GM12878 (cell line): Measurements from ENCODE around the gene THSD8. TPM values are rescaled to one million over a fixed set of nuclear protein-coding genes. Genes with fewer than 3 reads are reported as not detected.
A peak's percentile ranks its signal among the peaks of the same experiment; 100 is the strongest.

ENCODE experiments used
- BHLHE40 ChIP-seq, 2 experiments: fragments of 450-650 bp in 1 of 2; IDR thresholded peaks; 2 replicates each; pipeline ENCODE4 v1.6.1; 2011 to 2017; ENCODE audit warnings: low read depth in 2 of 2, borderline replicate concordance in 1 of 2, improper control_type of control experiment in 1 of 2, low read length in 1 of 2, mild to moderate bottlenecking in 1 of 2
- CEBPZ ChIP-seq: fragments of 150-350 bp; IDR thresholded peaks from 2 replicates; pipeline ENCODE4 v1.6.1; 2016; ENCODE audit warnings: low read depth, low read length
- FOXM1 ChIP-seq: IDR thresholded peaks from 2 replicates; pipeline ENCODE4 v1.6.1; 2012; ENCODE audit warnings: low read depth, mild to moderate bottlenecking, inconsistent platforms, low read length, moderate library complexity
- HCFC1 ChIP-seq: fragments of 150-350 bp; IDR thresholded peaks from 2 replicates; pipeline ENCODE4 v1.6.1; 2014; ENCODE audit warnings: low read length
- JUND ChIP-seq: IDR thresholded peaks from 2 replicates; pipeline ENCODE4 v1.6.1; 2012; ENCODE audit warnings: low read depth, mild to moderate bottlenecking, low read length, improper control_type of control experiment, moderate library complexity
- KDM1A ChIP-seq: fragments of 200-600 bp; sonication (generic); IDR thresholded peaks from 2 replicates; pipeline ENCODE4 v1.6.1; 2016; ENCODE audit warnings: borderline replicate concordance
- NKRF ChIP-seq: fragments of 450-650 bp; conservative IDR thresholded peaks from 2 replicates; pipeline ENCODE4 v1.6.1; 2017; ENCODE audit warnings: mild to moderate bottlenecking, moderate library complexity
- NR2F1 ChIP-seq: fragments of 450-650 bp; conservative IDR thresholded peaks from 2 replicates; pipeline ENCODE4 v1.6.1; 2017; ENCODE audit warnings: mild to moderate bottlenecking
- POLR2A ChIP-seq: IDR thresholded peaks from 2 replicates; pipeline ENCODE4 v1.6.1; 2011; ENCODE audit warnings: low read depth, mild to moderate bottlenecking, low read length
- POU2F2 ChIP-seq: IDR thresholded peaks from 3 replicates; pipeline ENCODE4 v1.6.1; 2011; ENCODE audit warnings: low read depth, mild to moderate bottlenecking, low read length, borderline replicate concordance
- SIX5 ChIP-seq: IDR thresholded peaks from 2 replicates; pipeline ENCODE4 v1.6.1; 2011; ENCODE audit warnings: mild to moderate bottlenecking, low read depth, low read length, moderate library complexity; ENCODE audit not compliant: severe bottlenecking
- USF2 ChIP-seq: IDR thresholded peaks from 2 replicates; pipeline ENCODE4 v1.6.1; 2011; ENCODE audit warnings: low read depth, low read length, improper control_type of control experiment, borderline replicate concordance
- ZNF207 ChIP-seq: fragments of 450-650 bp; IDR thresholded peaks from 2 replicates; pipeline ENCODE4 v1.6.1; 2014; ENCODE audit warnings: antibody characterized with exemption, mild to moderate bottlenecking, borderline replicate concordance
- ZNF592 ChIP-seq: fragments of 450-650 bp; IDR thresholded peaks from 2 replicates; pipeline ENCODE4 v1.6.1; 2017; ENCODE audit warnings: mild to moderate bottlenecking, moderate library complexity
- polyA plus RNA-seq, 11 experiments: library from polyadenylated mRNA; depleted of rRNA in 4 of 11; unstranded in 6 of 11; stranded (reverse) in 5 of 11; fragments of >200 nt; fragmentation: Nextera tagmentation in 4 of 11; fragmentation: Illumina TruSeq in 1 of 11; extraction: Ambion mirVana in 4 of 11; extraction: Trizol in 1 of 11; gene quantifications; 1 replicate in 1 of 11; 2 replicates in 10 of 11; pipeline versions ENCODE4 v1.2.1 to v1.2.3, GENCODE V29; 2011 to 2016; ENCODE audit warnings: inconsistent platforms in 2 of 11, missing spikeins in 2 of 11, low read depth in 1 of 11
- total RNA-seq, 4 experiments: library from RNA; depleted of rRNA in 3 of 4; stranded (reverse); fragments of >200 nt in 3 of 4; fragmentation: Illumina TruSeq in 1 of 4; extraction: Trizol in 1 of 4; gene quantifications; 2 replicates each; pipeline versions ENCODE4 v1.2.1 to v1.2.3, GENCODE V29; 2013 to 2021
- TF ChIP-seq, protein P1 (sequence below): fragments of 450-650 bp; formaldehyde crosslinking; IDR thresholded peaks from 2 replicates; pipeline ENCODE4 v1.4.0; 2020; ENCODE audit warnings: mild to moderate bottlenecking, moderate library complexity

The THSD8 gene
- total and polyA plus RNA-seq, 10 of the 15 experiments (the other 5 are each of a cell fraction or from before 2014, with no cell fraction given), result 0.24 to 32.3 (median 21.3) TPM; not detected in 2

DNA sequence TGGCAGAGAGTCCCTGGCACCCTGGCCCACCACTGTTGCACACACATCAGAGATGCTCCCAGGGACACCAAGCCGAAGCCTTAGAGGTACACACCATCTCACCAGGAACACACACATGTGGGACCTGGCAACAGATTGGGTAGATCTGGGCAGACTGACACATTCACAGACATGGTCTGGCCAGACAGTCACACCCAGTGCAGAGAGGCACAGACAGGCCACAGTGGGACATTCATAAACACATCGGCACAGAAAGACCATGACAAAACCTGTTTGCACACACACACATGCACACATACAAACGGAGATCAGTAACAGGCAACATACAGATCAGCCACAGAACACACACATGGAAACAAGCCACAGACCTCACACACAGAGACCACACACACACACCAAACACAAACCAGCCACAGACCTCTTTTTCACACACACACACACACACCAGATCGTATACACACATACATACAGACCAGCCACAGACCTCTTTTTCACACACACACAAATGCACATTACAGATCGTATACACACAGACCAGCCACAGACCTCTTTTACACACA, 16.9 kb upstream of the THSD8 start (continued):
- TF ChIP-seq NKRF, result no peak
- TF ChIP-seq FOXM1, result no peak
- TF ChIP-seq POLR2A, result no peak
- TF ChIP-seq HCFC1, result no peak
- TF ChIP-seq KDM1A, result no peak
- TF ChIP-seq ZNF592, result no peak
- no peak for TF ChIP-seq SIX5
- TF ChIP-seq POU2F2, result no peak
- no peak for TF ChIP-seq NR2F1
- no peak for TF ChIP-seq USF2
- no peak for TF ChIP-seq ZNF207
- TF ChIP-seq, protein P1, sequence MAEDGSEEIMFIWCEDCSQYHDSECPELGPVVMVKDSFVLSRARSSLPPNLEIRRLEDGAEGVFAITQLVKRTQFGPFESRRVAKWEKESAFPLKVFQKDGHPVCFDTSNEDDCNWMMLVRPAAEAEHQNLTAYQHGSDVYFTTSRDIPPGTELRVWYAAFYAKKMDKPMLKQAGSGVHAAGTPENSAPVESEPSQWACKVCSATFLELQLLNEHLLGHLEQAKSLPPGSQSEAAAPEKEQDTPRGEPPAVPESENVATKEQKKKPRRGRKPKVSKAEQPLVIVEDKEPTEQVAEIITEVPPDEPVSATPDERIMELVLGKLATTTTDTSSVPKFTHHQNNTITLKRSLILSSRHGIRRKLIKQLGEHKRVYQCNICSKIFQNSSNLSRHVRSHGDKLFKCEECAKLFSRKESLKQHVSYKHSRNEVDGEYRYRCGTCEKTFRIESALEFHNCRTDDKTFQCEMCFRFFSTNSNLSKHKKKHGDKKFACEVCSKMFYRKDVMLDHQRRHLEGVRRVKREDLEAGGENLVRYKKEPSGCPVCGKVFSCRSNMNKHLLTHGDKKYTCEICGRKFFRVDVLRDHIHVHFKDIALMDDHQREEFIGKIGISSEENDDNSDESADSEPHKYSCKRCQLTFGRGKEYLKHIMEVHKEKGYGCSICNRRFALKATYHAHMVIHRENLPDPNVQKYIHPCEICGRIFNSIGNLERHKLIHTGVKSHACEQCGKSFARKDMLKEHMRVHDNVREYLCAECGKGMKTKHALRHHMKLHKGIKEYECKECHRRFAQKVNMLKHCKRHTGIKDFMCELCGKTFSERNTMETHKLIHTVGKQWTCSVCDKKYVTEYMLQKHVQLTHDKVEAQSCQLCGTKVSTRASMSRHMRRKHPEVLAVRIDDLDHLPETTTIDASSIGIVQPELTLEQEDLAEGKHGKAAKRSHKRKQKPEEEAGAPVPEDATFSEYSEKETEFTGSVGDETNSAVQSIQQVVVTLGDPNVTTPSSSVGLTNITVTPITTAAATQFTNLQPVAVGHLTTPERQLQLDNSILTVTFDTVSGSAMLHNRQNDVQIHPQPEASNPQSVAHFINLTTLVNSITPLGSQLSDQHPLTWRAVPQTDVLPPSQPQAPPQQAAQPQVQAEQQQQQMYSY (CRISPR knock-in tag), result no peak
- no peak for TF ChIP-seq JUND
- peak in 1 of 2 experiments; percentile 36; a peak in 1 of 4 replicates for TF ChIP-seq BHLHE40 (IDR thresholded peaks at IDR 0.05; ENCODE audit: borderline replicate concordance in 1 of 2, low read depth in 2 of 2, low read length in 1 of 2)
- no peak for TF ChIP-seq CEBPZ
